Measurements from ENCODE around the gene CFAP54. TPM values are rescaled to one million over a fixed set of nuclear protein-coding genes. Genes with fewer than 3 reads are reported as not detected.

The CFAP54 gene
- total RNA-seq, 1 donor from 2014 or later, result 11.7 TPM

GRCh38 chr12:96812153-96812552 lies 322.8 kb downstream of the CFAP54 start:
- no peak for DNase-seq (ENCODE audit: extremely low read depth, low read depth, low spot score)

DNA sequence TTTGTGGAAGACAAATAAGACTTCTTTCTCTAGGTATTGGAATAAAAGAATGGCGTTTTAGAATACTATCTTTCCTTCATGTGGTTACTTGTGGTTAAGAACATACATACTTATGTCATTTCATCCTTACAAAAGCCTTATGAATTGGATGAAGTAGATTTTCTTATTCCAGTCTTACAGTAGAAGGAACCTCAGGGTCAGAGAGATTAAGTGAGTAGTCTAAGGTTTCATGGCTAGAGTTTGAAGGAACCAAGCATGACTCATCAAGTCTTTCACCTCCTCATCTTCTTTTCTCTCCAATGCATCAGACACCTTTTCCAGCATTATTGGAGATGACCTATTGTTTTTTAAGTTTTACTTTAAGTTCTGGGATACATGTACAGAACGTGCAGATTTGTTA lies 324.8 kb downstream of the CFAP54 start:
- no peak for DNase-seq (ENCODE audit: extremely low read depth, low read depth, low spot score)

DNA sequence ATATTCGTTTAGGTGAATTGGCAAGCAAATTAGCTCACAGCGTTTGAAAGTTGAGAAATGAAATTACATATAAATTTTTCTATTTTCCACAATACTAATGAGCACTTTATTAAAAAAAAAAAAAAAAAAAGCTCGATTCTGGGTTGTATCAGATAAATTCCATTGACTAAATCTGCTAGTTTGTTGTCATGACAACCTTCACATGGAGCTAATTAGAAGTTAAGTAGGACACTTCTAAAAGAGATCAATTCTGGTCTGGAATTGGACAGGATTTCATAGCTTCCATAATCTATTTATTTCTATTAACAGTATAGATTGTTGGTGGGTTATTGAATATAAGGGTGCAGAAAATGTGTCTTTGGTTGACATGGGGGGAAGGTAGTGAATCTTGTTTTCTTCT lies 332.2 kb downstream of the CFAP54 start:
- no peak for DNase-seq (ENCODE audit: extremely low read depth, low read depth, low spot score)

GRCh38 chr12:96822641-96823040 lies 333.3 kb downstream of the CFAP54 start:
- DNase-seq (ENCODE audit: extremely low read depth, low read depth, low spot score), result no peak

DNA sequence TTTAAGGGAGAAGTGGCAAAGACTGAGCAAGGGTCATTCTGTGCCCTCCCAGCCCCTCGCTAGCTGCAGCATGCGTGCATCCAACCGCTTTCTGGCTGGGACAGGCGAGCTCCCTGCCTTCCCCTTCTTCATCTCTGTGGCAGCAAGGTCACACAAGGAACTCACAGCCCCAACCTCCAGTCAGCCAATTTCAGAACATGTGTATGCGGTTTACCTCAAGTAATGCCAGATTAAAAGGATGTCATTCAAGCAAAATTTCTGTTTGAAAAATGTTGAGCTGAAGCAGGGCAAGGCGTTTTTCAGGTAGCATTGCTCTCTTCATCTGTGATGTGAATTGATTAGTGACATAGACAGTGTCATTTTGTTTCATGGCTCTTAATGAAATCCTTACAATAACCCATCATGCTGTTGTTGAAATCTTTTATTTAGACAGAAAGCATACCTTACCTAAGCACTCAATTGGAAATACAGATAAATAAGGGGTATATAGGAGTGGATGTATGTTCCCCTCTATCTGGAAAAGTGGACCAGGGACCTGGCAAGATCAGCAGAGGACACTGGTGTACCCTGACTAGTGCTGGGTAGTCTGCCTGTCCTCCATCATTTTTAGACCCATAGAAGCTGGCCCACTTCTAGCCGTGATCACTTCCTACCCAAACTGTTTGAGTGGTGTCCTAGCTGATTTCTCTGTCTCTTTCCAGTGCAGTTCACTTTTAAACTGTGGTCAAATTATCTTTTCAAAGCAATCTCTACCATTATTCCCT lies 334.9 kb downstream of the CFAP54 start:
- no peak for DNase-seq (ENCODE audit: extremely low read depth, low read depth, low spot score)

- no peak for DNase-seq (ENCODE audit: extremely low read depth, low read depth, low spot score)
These were observed 335.5 kb downstream of the CFAP54 start for GRCh38 chr12:96824838-96825236.

DNA sequence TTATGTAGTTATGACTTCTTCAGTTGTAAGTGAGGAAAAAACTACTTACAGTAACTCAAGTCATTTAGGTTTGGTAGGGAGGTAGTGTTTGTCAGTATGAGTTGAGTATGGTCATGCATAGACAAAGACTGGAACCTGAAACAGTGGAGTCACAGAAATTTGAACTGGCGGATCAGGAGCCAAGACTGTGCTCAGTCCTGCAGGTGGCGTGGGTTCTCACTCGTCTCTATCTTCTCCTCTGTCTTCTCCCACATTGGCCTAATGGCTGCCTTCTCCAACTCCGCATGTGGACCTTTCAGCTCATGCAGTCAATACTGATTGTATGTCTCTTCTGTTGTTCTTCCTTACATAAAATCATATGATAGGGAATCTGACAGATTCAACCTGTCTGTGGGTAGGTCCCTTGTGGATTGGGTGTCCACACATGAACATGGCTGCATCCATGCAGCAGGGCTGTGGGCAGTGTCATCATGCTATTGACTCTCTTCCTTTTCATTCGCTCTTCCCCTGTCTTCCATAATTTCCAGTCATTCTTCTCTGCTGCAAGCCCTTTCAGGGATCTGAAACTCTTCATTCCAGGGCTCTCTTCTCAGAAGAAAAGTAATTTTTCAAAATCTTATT lies 338.9 kb downstream of the CFAP54 start:
- DNase-seq (ENCODE audit: extremely low read depth, low read depth, low spot score), result no peak

DNA sequence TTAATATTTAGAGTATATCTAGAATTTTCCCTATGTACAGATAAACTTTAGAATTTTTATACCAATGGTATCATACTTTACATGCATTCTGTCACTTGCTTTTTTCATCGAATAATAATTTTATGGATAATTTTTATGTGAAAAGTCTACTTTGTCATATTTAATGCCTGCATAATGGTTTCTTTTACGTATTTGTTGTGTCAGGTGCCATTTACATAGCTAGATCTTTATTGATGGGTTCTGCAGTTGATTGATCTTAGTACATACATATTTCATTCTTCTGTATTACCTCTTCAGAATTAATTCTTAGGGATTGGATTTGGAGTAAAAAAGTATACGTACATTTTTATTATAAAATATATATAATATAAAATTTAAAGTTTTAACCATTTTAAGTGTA lies 340.0 kb downstream of the CFAP54 start:
- DNase-seq (ENCODE audit: extremely low read depth, low read depth, low spot score), result no peak

DNA sequence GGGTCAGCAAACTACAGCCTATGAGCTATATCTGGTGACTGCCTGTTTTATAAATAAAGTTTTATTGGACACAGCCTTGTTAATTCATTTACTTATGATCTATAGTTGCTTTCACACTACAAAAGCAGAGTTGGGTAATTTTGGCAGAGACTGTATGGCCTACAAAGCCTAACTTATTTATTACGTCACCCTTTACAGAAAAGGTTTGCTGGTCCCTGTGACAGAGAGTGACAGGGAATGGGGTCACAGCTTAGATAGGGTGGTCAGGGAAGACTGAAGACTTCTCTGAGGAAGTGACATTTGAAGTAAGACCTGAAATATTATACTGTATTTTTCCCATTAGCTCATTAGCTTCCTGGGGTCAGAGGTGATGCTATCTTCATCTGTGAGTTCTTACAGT lies 342.0 kb downstream of the CFAP54 start:
- no peak for DNase-seq (ENCODE audit: extremely low read depth, low read depth, low spot score)

GRCh38 chr12:96846293-96846692 lies 356.9 kb downstream of the CFAP54 start:
- no peak for DNase-seq (ENCODE audit: extremely low read depth, low read depth, low spot score)

DNA sequence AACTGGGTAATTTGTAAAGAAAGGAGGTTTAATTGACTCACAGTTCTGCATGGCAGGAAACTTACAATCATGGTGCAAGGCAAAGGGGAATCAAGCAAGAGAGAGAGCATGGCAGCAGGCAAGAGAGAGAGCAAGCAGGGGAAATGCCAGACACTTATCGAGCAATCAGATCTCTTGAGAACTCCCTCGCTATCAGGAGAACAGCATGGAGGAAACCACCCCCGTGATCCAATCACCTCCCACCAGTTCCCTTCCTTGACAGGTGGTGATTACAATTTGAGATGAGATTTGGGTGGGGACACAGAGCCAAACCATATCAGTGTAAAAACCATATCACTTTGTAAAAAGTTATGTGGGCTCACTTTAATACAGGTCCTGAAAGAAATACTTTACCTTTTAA lies 361.3 kb downstream of the CFAP54 start:
- no peak for DNase-seq (ENCODE audit: extremely low read depth, low read depth, low spot score)

DNA sequence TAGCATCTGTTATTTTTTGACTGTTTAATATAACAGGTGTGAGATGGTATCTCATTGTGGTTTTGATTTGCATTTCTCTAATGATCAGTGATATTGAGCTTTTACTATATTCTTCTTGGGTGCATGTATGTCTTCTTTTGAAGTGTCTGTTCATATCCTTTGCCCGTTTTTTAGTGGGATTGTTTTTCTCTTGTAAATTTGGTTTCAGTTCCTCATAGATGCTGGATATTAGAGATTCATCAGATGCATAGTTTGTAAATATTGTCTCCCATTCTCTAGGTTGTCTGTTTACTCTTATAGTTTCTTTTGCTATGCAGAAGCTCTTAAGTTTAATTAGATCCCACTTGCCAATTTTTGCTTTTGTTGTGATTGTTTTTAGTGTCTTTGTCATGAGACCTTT lies 368.8 kb downstream of the CFAP54 start:
- no peak for DNase-seq (ENCODE audit: extremely low read depth, low read depth, low spot score)

DNA sequence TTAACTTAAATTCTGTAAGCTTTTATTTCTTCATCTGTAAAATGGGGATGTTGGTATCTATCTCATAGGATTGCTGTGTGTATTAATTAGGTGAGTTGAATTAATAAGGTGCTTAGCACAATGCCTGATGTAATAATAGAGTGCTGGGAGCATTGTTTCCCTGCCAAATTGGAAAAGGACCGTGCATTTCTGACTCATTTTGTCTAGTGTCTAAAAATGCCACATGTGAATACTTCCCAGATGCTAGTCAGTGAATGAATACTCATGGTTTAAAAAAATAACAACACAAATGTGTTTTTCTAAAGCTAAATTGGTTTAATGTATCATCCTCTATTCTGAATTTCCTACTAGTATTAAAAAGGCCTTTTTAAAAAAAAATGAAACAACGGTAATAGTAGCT lies 372.3 kb downstream of the CFAP54 start:
- no peak for DNase-seq (ENCODE audit: extremely low read depth, low read depth, low spot score)

DNA sequence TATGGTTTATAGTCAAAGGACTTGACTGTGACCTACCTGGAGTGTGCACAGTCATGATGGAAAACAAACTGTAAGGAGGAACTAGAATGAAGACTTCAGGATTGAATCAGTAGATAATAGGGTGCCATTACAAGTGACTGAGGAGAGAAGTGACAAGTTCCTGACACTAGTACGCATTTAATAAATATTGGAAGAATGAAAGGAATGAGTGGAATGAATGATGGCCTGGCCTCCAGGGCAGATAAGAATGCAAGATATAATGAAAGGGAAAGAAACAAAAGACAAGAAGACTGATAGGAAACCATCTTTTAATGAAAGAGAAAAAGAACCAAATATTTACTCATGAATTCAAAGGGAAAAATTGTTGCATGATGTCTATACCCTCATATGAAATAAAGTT lies 372.9 kb downstream of the CFAP54 start:
- DNase-seq (ENCODE audit: extremely low read depth, low read depth, low spot score), result no peak

DNA sequence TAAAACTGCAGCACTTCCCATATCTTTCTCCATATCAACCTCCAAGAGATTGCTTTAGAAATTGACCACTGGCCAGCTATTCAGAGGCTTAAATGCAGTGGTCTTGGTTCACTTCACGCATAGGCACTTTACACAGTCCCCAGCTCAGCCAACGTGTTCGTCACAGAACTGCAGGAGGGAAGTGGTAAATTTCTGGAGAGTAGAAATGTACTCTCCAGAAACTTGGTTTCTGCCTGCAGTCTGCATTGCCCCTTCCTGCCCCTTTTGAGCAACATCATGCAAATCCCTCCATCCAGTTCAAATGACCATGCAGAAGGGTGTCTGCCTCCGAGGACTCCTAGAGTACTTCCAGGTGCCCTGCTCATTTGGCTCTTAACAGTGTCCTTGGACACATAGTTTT lies 375.0 kb downstream of the CFAP54 start:
- DNase-seq (ENCODE audit: extremely low read depth, low read depth, low spot score), result no peak

DNA sequence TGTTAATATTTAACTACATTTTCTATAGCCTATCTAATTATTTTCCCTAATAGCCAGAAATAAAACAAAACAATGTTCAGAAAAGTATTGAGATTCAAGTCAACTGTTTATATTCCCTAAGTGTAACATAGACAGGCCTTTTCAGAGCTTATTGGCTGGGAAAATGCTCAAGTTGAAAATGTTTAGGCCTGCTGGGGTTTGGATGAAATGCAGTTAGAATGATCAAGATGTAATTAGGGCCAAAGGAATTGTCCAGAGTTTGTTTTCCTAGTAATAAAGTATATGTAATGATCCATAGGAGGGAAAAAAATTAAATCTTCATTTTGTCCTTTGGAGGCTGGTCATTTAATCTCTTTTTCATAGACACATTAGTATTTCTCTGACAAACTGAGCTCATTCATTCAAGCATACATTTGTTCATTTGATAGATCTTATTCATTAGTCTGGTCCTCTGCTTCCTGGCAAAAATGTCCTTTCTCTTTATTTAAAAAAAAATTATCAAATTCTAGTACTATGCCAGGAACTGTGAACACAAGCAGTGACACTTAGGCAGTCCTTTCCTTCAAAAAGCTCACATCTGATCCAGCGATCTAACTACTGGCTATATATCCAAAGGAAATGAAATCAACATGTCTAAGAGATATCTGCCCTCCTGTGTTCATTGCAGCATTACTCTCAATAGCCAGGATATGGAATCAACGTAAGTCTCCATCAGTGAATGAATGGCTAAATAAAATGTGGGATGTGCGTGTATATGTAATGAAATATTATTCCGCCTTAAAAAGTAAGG lies 377.6 kb downstream of the CFAP54 start:
- DNase-seq (ENCODE audit: extremely low read depth, low read depth, low spot score), result no peak

GRCh38 chr12:96870946-96871345 lies 381.6 kb downstream of the CFAP54 start:
- no peak for DNase-seq (ENCODE audit: extremely low read depth, low read depth, low spot score)

- no peak for DNase-seq (ENCODE audit: extremely low read depth, low read depth, low spot score)
These were observed 383.6 kb downstream of the CFAP54 start for GRCh38 chr12:96872961-96873360.

DNA sequence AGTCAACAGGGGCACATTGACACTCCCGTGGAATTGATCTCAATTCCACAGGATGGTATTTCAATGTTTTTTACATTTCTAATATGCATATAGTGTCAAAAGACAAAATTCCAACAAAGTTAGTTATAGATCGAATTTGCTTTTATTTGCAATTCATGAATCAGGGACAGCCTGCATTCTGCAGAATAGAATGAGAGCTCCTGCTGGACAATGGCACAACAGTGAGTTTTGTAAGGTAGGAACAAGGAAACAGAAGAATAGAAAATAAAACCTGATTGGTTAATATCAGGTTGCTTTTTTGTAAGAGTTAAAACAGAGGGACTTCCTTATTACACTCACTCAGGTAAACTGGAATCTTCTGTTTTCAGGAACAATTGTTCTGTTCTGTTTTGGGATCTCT lies 384.8 kb downstream of the CFAP54 start:
- DNase-seq (ENCODE audit: extremely low read depth, low read depth, low spot score), result no peak

GRCh38 chr12:96876966-96877365 lies 387.6 kb downstream of the CFAP54 start:
- DNase-seq (ENCODE audit: extremely low read depth, low read depth, low spot score), result no peak

DNA sequence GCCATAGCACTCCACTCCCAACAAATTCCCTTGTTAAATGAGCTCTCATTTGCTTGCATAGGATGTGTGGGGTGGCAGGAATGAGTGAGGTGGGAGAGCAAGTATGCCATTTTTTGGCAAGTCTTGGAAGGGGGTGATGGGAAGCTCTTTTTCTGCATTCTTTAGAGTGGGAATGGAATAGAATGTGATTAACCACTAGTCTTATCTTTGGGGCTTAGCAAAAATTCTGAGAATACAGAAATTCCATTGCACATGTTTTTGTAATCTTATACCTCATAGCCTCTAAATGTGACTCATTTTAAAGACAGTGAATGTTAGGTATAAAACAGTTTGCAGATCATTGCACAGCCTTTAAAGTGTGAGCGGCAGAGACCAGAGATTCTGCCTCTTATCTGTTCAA lies 389.3 kb downstream of the CFAP54 start:
- DNase-seq (ENCODE audit: extremely low read depth, low read depth, low spot score), result no peak

- no peak for DNase-seq (ENCODE audit: extremely low read depth, low read depth, low spot score)
These were observed 389.9 kb downstream of the CFAP54 start for GRCh38 chr12:96879301-96879700.
